NCI-H2107 treated with DMSO at 0.1 percent for 48 hours (cell line): Measurements from ENCODE around the gene DNAH1.
"Not testable (repeated sequence)": the region's sequence is repeated elsewhere in the genome, so short reads cannot be mapped to it uniquely, and the experiment has no call there.

Experiments
- DNase-seq: peaks from one replicate; lab custom pipeline; 2025; ENCODE audit not compliant: unreplicated experiment; lab: John Stamatoyannopoulos, UW

DNAH1 gene

GRCh38 chr3:52331906-52332305 lies 15.8 kb downstream of the DNAH1 start:
- DNase-seq, result no peak

- no peak for DNase-seq
Observed at GRCh38 chr3:52333869-52334557, 17.9 kb downstream of the DNAH1 start.

GRCh38 chr3:52338131-52338530 lies 22.0 kb downstream of the DNAH1 start:
- DNase-seq, result not testable (repeated sequence)

- peak; percentile 42 for DNase-seq
Observed at GRCh38 chr3:52339612-52340011, 23.5 kb downstream of the DNAH1 start.

- no peak for DNase-seq
Observed at GRCh38 chr3:52341123-52341522, 25.0 kb downstream of the DNAH1 start.

- DNase-seq, result no peak
Observed at GRCh38 chr3:52343946-52344600, 28.0 kb downstream of the DNAH1 start.

- no peak for DNase-seq
Observed at GRCh38 chr3:52345521-52346109, 29.5 kb downstream of the DNAH1 start.

- no peak for DNase-seq
Observed at GRCh38 chr3:52346623-52347530, 30.8 kb downstream of the DNAH1 start.

- DNase-seq, result no peak
Observed at GRCh38 chr3:52347716-52348635, 31.9 kb downstream of the DNAH1 start.

GRCh38 chr3:52349131-52349530 lies 33.0 kb downstream of the DNAH1 start:
- DNase-seq, result no peak

GRCh38 chr3:52349611-52350395 lies 33.7 kb downstream of the DNAH1 start:
- DNase-seq, result no peak

GRCh38 chr3:52350416-52350815 lies 34.3 kb downstream of the DNAH1 start:
- DNase-seq, result peak; percentile 64

- no peak for DNase-seq
Observed at GRCh38 chr3:52350981-52351761, 35.1 kb downstream of the DNAH1 start.

- no peak for DNase-seq
Observed at GRCh38 chr3:52351762-52352368, 35.7 kb downstream of the DNAH1 start.

- DNase-seq, result no peak
Observed at GRCh38 chr3:52352566-52352965, 36.4 kb downstream of the DNAH1 start.

- no peak for DNase-seq
Observed at GRCh38 chr3:52353291-52353855, 37.3 kb downstream of the DNAH1 start.

GRCh38 chr3:52354676-52355075 lies 38.6 kb downstream of the DNAH1 start:
- DNase-seq, result no peak

- no peak for DNase-seq
Observed at GRCh38 chr3:52355526-52355925, 39.4 kb downstream of the DNAH1 start.
